Left lung (tissue), 8 donors: ENCODE results near the gene CFC1. TPM values are rescaled to one million over a fixed set of nuclear protein-coding genes. Genes with fewer than 3 reads are reported as not detected.

ENCODE experiments used
- polyA plus RNA-seq, 6 donors: library from polyadenylated mRNA; unstranded; fragments of 120-200 nt; gene quantifications; one replicate each; pipeline ENCODE4 v1.2.1, GENCODE V29; 2013; ENCODE audit not compliant: insufficient read length in 6 of 6
- total RNA-seq, 2 donors: library from RNA; stranded (reverse); fragmentation: NEBNext Ultra II Directional; extraction: Animal tissue kit (Norgen Biotek cat#: 25700); gene quantifications; one replicate each; pipeline ENCODE4 v1.2.1, GENCODE V29; 2021
- donor health status: DM: no; HTN: yes; CAD: no.
- donor health status: DM: no; HTN: no; CAD: no.

Gene CFC1
- total and polyA plus RNA-seq, 8 donors = 4.8 to 10.2 (median 8.0) TPM; not detected in 2

Other genes with a start within 250 kb of the CFC1 start
- gene PTPN18, start 243.5 kb downstream of the CFC1 start, total RNA-seq = 10 to 100 TPM; 66.7 to 74.7 TPM
- gene PTPN18, start 243.5 kb downstream of the CFC1 start, polyA plus RNA-seq = 10 to 100 TPM; 35.1 to 42.4 (median 37.7) TPM
- gene POTEI, start 90.2 kb downstream of the CFC1 start, total RNA-seq = not detected
- gene POTEI, start 90.2 kb downstream of the CFC1 start, polyA plus RNA-seq = 1 to 10 TPM in 1 of 6 donors, under 1 TPM in 5; 0.45 to 1.1 (median 0.73) TPM
- not detected for gene CFC1B, start 78.4 kb downstream of the CFC1 start, total RNA-seq
- not detected for gene CFC1B, start 78.4 kb downstream of the CFC1 start, polyA plus RNA-seq
- gene POTEJ, start 11.9 kb upstream of the CFC1 start, total RNA-seq = not detected
- gene POTEJ, start 11.9 kb upstream of the CFC1 start, polyA plus RNA-seq = under 1 TPM in 5 of 6 donors, not detected in 1; 0.06 to 0.60 (median 0.13) TPM
- not detected for gene GPR148, start 129.5 kb upstream of the CFC1 start, total RNA-seq
- not detected for gene GPR148, start 129.5 kb upstream of the CFC1 start, polyA plus RNA-seq
- gene AMER3, start 156.0 kb upstream of the CFC1 start, total RNA-seq = not detected
- gene AMER3, start 156.0 kb upstream of the CFC1 start, polyA plus RNA-seq = under 1 TPM in 5 of 6 donors, not detected in 1; 0.04 to 0.15 (median 0.09) TPM
- gene ARHGEF4, start 237.3 kb upstream of the CFC1 start, total RNA-seq = 1 to 10 TPM; 1.7 to 4.3 TPM
- 1 to 10 TPM; 1.7 to 3.4 (median 2.8) TPM for gene ARHGEF4, start 237.3 kb upstream of the CFC1 start, polyA plus RNA-seq